ENCODE data around the gene AXIN1. TPM values are rescaled to one million over a fixed set of nuclear protein-coding genes. Genes with fewer than 3 reads are reported as not detected.

AXIN1 gene
- total RNA-seq, 1 experiment from 2014 or later = 22.6 TPM

GRCh38 chr16:324451-325334 lies 27.8 kb downstream of the AXIN1 start:
- DNase-seq (ENCODE audit: low read depth, low spot score) = no peak
- in situ Hi-C loops (cut with HindIII; ENCODE audit: low pct_unique_long_range_greater_than_20kb, low sequenced_read_pairs) = no loop called here

GRCh38 chr16:324201-324450 lies 28.4 kb downstream of the AXIN1 start:
- no peak for DNase-seq (ENCODE audit: low read depth, low spot score)
- in situ Hi-C loops (cut with HindIII; ENCODE audit: low pct_unique_long_range_greater_than_20kb, low sequenced_read_pairs) = no loop called here

- DNase-seq (ENCODE audit: low read depth, low spot score) = no peak
- in situ Hi-C loops (cut with HindIII; ENCODE audit: low pct_unique_long_range_greater_than_20kb, low sequenced_read_pairs) = no loop called here
Observed at GRCh38 chr16:322476-323143, 29.9 kb downstream of the AXIN1 start.

- no peak for DNase-seq (ENCODE audit: low read depth, low spot score)
- in situ Hi-C loops (cut with HindIII; ENCODE audit: low pct_unique_long_range_greater_than_20kb, low sequenced_read_pairs) = no loop called here
Observed at GRCh38 chr16:321532-321931, 31.0 kb downstream of the AXIN1 start.

- in situ Hi-C loops (cut with HindIII; ENCODE audit: low pct_unique_long_range_greater_than_20kb, low sequenced_read_pairs) = no loop called here
- no peak for DNase-seq (ENCODE audit: low read depth, low spot score)
Observed at GRCh38 chr16:320206-320605, 32.3 kb downstream of the AXIN1 start.

GRCh38 chr16:318628-319027 lies 33.9 kb downstream of the AXIN1 start:
- DNase-seq (ENCODE audit: low read depth, low spot score) = no peak
- in situ Hi-C loops (cut with HindIII; ENCODE audit: low pct_unique_long_range_greater_than_20kb, low sequenced_read_pairs) = no loop called here

GRCh38 chr16:317583-317982 lies 34.9 kb downstream of the AXIN1 start:
- in situ Hi-C loops (cut with HindIII; ENCODE audit: low pct_unique_long_range_greater_than_20kb, low sequenced_read_pairs) = no loop called here
- DNase-seq (ENCODE audit: low read depth, low spot score) = no peak

GRCh38 chr16:316741-317464 lies 35.6 kb downstream of the AXIN1 start:
- no peak for DNase-seq (ENCODE audit: low read depth, low spot score)
- in situ Hi-C loops (cut with HindIII; ENCODE audit: low pct_unique_long_range_greater_than_20kb, low sequenced_read_pairs) = no loop called here

- in situ Hi-C loops (cut with HindIII; ENCODE audit: low pct_unique_long_range_greater_than_20kb, low sequenced_read_pairs) = no loop called here
- no peak for DNase-seq (ENCODE audit: low read depth, low spot score)
Observed at GRCh38 chr16:314795-315299, 37.7 kb downstream of the AXIN1 start.

GRCh38 chr16:314351-314750 lies 38.2 kb downstream of the AXIN1 start:
- in situ Hi-C loops (cut with HindIII; ENCODE audit: low pct_unique_long_range_greater_than_20kb, low sequenced_read_pairs) = no loop called here
- DNase-seq (ENCODE audit: low read depth, low spot score) = no peak

GRCh38 chr16:311725-312124 lies 40.8 kb downstream of the AXIN1 start:
- in situ Hi-C loops (cut with HindIII; ENCODE audit: low pct_unique_long_range_greater_than_20kb, low sequenced_read_pairs) = no loop called here
- no peak for DNase-seq (ENCODE audit: low read depth, low spot score)

- in situ Hi-C loops (cut with HindIII; ENCODE audit: low pct_unique_long_range_greater_than_20kb, low sequenced_read_pairs) = no loop called here
Observed at GRCh38 chr16:309476-309875, 43.0 kb downstream of the AXIN1 start.

GRCh38 chr16:307691-308312 lies 44.7 kb downstream of the AXIN1 start:
- in situ Hi-C loops (cut with HindIII; ENCODE audit: low pct_unique_long_range_greater_than_20kb, low sequenced_read_pairs) = no loop called here

More at GRCh38 chr16:309476-309875, 43.0 kb downstream of the AXIN1 start:
- no peak for DNase-seq (ENCODE audit: low read depth, low spot score)

GRCh38 chr16:306911-307370 lies 45.6 kb downstream of the AXIN1 start:
- in situ Hi-C loops (cut with HindIII; ENCODE audit: low pct_unique_long_range_greater_than_20kb, low sequenced_read_pairs) = no loop called here
- no peak for DNase-seq (ENCODE audit: low read depth, low spot score)

More at GRCh38 chr16:307691-308312, 44.7 kb downstream of the AXIN1 start:
- no peak for DNase-seq (ENCODE audit: low read depth, low spot score)

- in situ Hi-C loops (cut with HindIII; ENCODE audit: low pct_unique_long_range_greater_than_20kb, low sequenced_read_pairs) = no loop called here
- no peak for DNase-seq (ENCODE audit: low read depth, low spot score)
Observed at GRCh38 chr16:305916-306626, 46.5 kb downstream of the AXIN1 start.

GRCh38 chr16:303760-304505 lies 48.6 kb downstream of the AXIN1 start:
- peak; percentile 13 for DNase-seq (ENCODE audit: low read depth, low spot score)
- in situ Hi-C loops (cut with HindIII; ENCODE audit: low pct_unique_long_range_greater_than_20kb, low sequenced_read_pairs) = no loop called here

- in situ Hi-C loops (cut with HindIII; ENCODE audit: low pct_unique_long_range_greater_than_20kb, low sequenced_read_pairs) = no loop called here
- DNase-seq (ENCODE audit: low read depth, low spot score) = no peak
Observed at GRCh38 chr16:301950-302349, 50.6 kb downstream of the AXIN1 start.
